Left colon (tissue), 2 donors: ENCODE results near the gene MARCHF2. TPM values are rescaled to one million over a fixed set of nuclear protein-coding genes. Genes with fewer than 3 reads are reported as not detected.
A peak's percentile ranks its signal among the peaks of the same experiment; 100 is the strongest.

Experiments used
- ATAC-seq: fragments of 200-7000 bp; cut with Tn5 transposase; one replicate; pipeline ENCODE4 v1.9.1; 2020; ENCODE audit warnings: mild to moderate bottlenecking, moderate library complexity
- DNase-seq, 2 donors: peaks; one replicate each; pipeline ENCODE4 v3.0.0-alpha.2; 2020
- intact Hi-C, 2 donors: fragments of 100-400 bp; cut with DNase I in 1 of 2; cut with micrococcal nuclease in 1 of 2; formaldehyde crosslinking; loops; one replicate each; pipeline versions ENCODE4 v1.11.2 to v1.14.0; 2022; cut with DNase I, micrococcal nuclease
- total RNA-seq, 2 donors: library from RNA; stranded (reverse); fragmentation: NEBNext Ultra II Directional; extraction: Animal tissue kit (Norgen Biotek cat#: 25700); gene quantifications; one replicate each; pipeline ENCODE4 v1.2.1, GENCODE V29; 2021
- donor health status: DM: no; HTN: no; CAD: no.
- donor health status: DM: yes; HTN: yes; CAD: no.

MARCHF2 gene
- total RNA-seq, 2 donors from 2014 or later: 27.2 to 46.6 TPM

GRCh38 chr19:8461891-8462290, 48.8 kb downstream of the MARCHF2 start:
- no peak for ATAC-seq
- no peak for DNase-seq
- intact Hi-C loops: no loop called here

- ATAC-seq (no peak), DNase-seq (no peak)
- intact Hi-C loops: no loop called here
Observed at GRCh38 chr19:8462571-8462970, 49.5 kb downstream of the MARCHF2 start.

GRCh38 chr19:8463365-8463764, 50.3 kb downstream of the MARCHF2 start:
- ATAC-seq: no peak
- no peak for DNase-seq

GRCh38 chr19:8466018-8466417, 52.9 kb downstream of the MARCHF2 start:
- ATAC-seq: no peak

More at GRCh38 chr19:8463365-8463764, 50.3 kb downstream of the MARCHF2 start:
- intact Hi-C loops: no loop called here

GRCh38 chr19:8468124-8468523, 55.0 kb downstream of the MARCHF2 start:
- ATAC-seq (no peak), DNase-seq (no peak)
- intact Hi-C loops: no loop called here

More at GRCh38 chr19:8466018-8466417, 52.9 kb downstream of the MARCHF2 start:
- intact Hi-C loops: no loop called here
- no peak for DNase-seq

- intact Hi-C loops: no loop called here
- DNase-seq (no peak), ATAC-seq (no peak)
Observed at GRCh38 chr19:8468761-8469373, 55.8 kb downstream of the MARCHF2 start.

- intact Hi-C loops: no loop called here
- ATAC-seq: no peak
- DNase-seq: no peak
Observed at GRCh38 chr19:8469613-8470368, 56.7 kb downstream of the MARCHF2 start.

GRCh38 chr19:8473648-8474476, 60.8 kb downstream of the MARCHF2 start:
- intact Hi-C loops: no loop called here
- DNase-seq (no peak), ATAC-seq (no peak)

- no peak for DNase-seq
- no peak for ATAC-seq
- intact Hi-C loops: no loop called here
Observed at GRCh38 chr19:8475005-8475404, 61.9 kb downstream of the MARCHF2 start.

- DNase-seq (no peak), ATAC-seq (no peak)
Observed at GRCh38 chr19:8476524-8476923, 63.4 kb downstream of the MARCHF2 start.

GRCh38 chr19:8477889-8478288, 64.8 kb downstream of the MARCHF2 start:
- intact Hi-C loops: no loop called here
- no peak for DNase-seq
- ATAC-seq: no peak

More at GRCh38 chr19:8476524-8476923, 63.4 kb downstream of the MARCHF2 start:
- intact Hi-C loops: no loop called here

- intact Hi-C loops: no loop called here
- DNase-seq (no peak), ATAC-seq (no peak)
Observed at GRCh38 chr19:8478598-8478997, 65.5 kb downstream of the MARCHF2 start.

- no peak for DNase-seq
- intact Hi-C loops: no loop called here
- ATAC-seq: no peak
Observed at GRCh38 chr19:8481201-8481600, 68.1 kb downstream of the MARCHF2 start.

GRCh38 chr19:8481616-8482015, 68.5 kb downstream of the MARCHF2 start:
- intact Hi-C loops: no loop called here
- DNase-seq (no peak), ATAC-seq (no peak)

GRCh38 chr19:8482696-8483095, 69.6 kb downstream of the MARCHF2 start:
- intact Hi-C loops: no loop called here
- ATAC-seq: no peak
- DNase-seq: no peak

GRCh38 chr19:8483165-8483564, 70.1 kb downstream of the MARCHF2 start:
- intact Hi-C loops: no loop called here
- DNase-seq: no peak

GRCh38 chr19:8484331-8484894, 71.3 kb downstream of the MARCHF2 start:
- peak; percentile 48 to 60 for DNase-seq
- intact Hi-C loops: no loop called here
- peak; percentile 57 for ATAC-seq

More at GRCh38 chr19:8483165-8483564, 70.1 kb downstream of the MARCHF2 start:
- ATAC-seq: no peak

GRCh38 chr19:8485561-8486371, 72.7 kb downstream of the MARCHF2 start:
- no peak for ATAC-seq
- DNase-seq: no peak
- intact Hi-C loops: no loop called here
